Loucy (cell line): ENCODE data around the gene IGSF21.

Source experiments
- H2AFZ ChIP-seq: fragments of 200-600 bp; sonication (generic); 2 replicates; pipeline ENCODE4 v1.6.0; 2016; ENCODE audit warnings: antibody characterized with exemption, mild to moderate bottlenecking, low read length, moderate library complexity
- H3F3A ChIP-seq: fragments of 200-600 bp; 2 replicates; pipeline ENCODE4 v1.6.0; 2016; ENCODE audit warnings: antibody characterized with exemption, low read depth, mild to moderate bottlenecking
- H3K27me3 ChIP-seq: fragments of 200-600 bp; sonication (generic); 2 replicates; pipeline ENCODE4 v1.6.1; 2014; ENCODE audit warnings: low read length, mild to moderate bottlenecking; ENCODE audit not compliant: insufficient read depth, poor library complexity, severe bottlenecking
- H3K36me3 ChIP-seq: fragments of 200-600 bp; sonication (generic); 2 replicates; pipeline ENCODE4 v1.6.1; 2016; ENCODE audit warnings: low read length; ENCODE audit not compliant: insufficient read depth
- H3K4me1 ChIP-seq: fragments of 200-600 bp; sonication (generic); 2 replicates; pipeline ENCODE4 v1.5.1; 2014; ENCODE audit warnings: low read length, mild to moderate bottlenecking; ENCODE audit not compliant: insufficient read depth, poor library complexity, severe bottlenecking
- H3K4me2 ChIP-seq: fragments of 200-600 bp; sonication (generic); 2 replicates; pipeline ENCODE4 v1.6.0; 2014; ENCODE audit warnings: antibody characterized with exemption, low read length, low read depth, mild to moderate bottlenecking; ENCODE audit not compliant: poor library complexity, severe bottlenecking
- H3K4me3 ChIP-seq: fragments of 200-600 bp; sonication (generic); 2 replicates; pipeline ENCODE4 v1.5.1; 2014; ENCODE audit warnings: low read length, mild to moderate bottlenecking, mixed read lengths; ENCODE audit not compliant: poor library complexity, severe bottlenecking
- H3K79me2 ChIP-seq: fragments of 200-600 bp; sonication (generic); 2 replicates; pipeline ENCODE4 v1.6.1; 2014; ENCODE audit warnings: low read length; ENCODE audit not compliant: insufficient read depth
- H3K9ac ChIP-seq: fragments of 200-600 bp; sonication (generic); 2 replicates; pipeline ENCODE4 v1.6.0; 2014; ENCODE audit warnings: mild to moderate bottlenecking, low read depth, low read length, moderate library complexity; ENCODE audit not compliant: poor library complexity, severe bottlenecking
- H3K9me2 ChIP-seq: fragments of 200-600 bp; sonication (generic); replicated peaks from 2 replicates; pipeline ENCODE4 v1.6.1; 2016; ENCODE audit warnings: low read depth, low read length, mixed read lengths
- H3K9me3 ChIP-seq: fragments of 200-600 bp; sonication (generic); 2 replicates; pipeline ENCODE4 v1.6.1; 2014; ENCODE audit warnings: mild to moderate bottlenecking, antibody characterized with exemption, low read length, low read depth; ENCODE audit not compliant: insufficient read depth
- H4K20me1 ChIP-seq: fragments of 200-600 bp; sonication (generic); 2 replicates; pipeline ENCODE4 v1.6.0; 2014; ENCODE audit warnings: antibody characterized with exemption, low read length, mild to moderate bottlenecking; ENCODE audit not compliant: insufficient read depth, poor library complexity, severe bottlenecking
- CTCF ChIP-seq: fragments of 200-600 bp; sonication (generic); conservative IDR thresholded peaks from 2 replicates; pipeline ENCODE4 v1.5.1; 2014; ENCODE audit warnings: mild to moderate bottlenecking, antibody characterized with exemption, low read length
- EZH2phosphoT487 ChIP-seq: fragments of 200-600 bp; IDR thresholded peaks from 2 replicates; pipeline ENCODE4 v1.6.1; 2018; ENCODE audit warnings: antibody characterized with exemption, mild to moderate bottlenecking, moderate library complexity, borderline replicate concordance

The IGSF21 gene

DNA sequence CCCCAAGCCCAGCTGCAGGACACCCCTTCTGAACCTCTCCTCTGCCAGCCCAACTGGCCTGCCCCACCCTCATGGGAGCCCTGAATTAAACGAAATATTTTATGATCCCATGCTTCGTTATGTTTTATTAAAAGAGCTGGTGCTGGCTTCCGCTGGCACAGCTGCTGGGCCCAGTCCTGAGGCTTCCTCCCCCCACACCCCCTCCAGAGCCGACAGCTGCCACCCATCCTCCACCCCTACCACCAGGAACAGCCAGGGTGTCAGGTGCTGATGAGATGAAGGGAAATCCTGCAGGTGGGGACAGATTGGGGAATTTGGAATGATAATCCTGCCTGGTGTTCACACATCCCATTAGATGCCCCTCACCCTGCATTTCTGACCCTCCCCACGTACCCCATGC lies 19.0 kb downstream of the IGSF21 start:
- Histone ChIP-seq H2AFZ (no peak overlapping the region), H3K9me3 (no peaks in the 10 kb centered on the region), H3F3A (no peaks in the 10 kb centered on the region), H3K36me3 (no peaks in the 10 kb centered on the region), H3K4me3 (no peak overlapping the region), H3K9me2 (no peaks in the 10 kb centered on the region), H3K79me2 (no peaks in the 10 kb centered on the region), H3K4me2 (no peak overlapping the region), H3K4me1 (no peaks in the 10 kb centered on the region), H3K27me3 (no peaks in the 10 kb centered on the region), H3K9ac (no peak overlapping the region), H4K20me1 (no peaks in the 10 kb centered on the region)
- no peak for TF ChIP-seq EZH2phosphoT487
- TF ChIP-seq CTCF: no peak

GRCh38 chr1:18128298-18128697 lies 20.7 kb downstream of the IGSF21 start:
- no peak overlapping the region for H2AFZ ChIP-seq
- H3F3A ChIP-seq: no peaks in the 10 kb centered on the region
- no peaks in the 10 kb centered on the region for H4K20me1 ChIP-seq
- H3K27me3 ChIP-seq: no peaks in the 10 kb centered on the region
- no peak overlapping the region for H3K4me2 ChIP-seq
- no peak for TF ChIP-seq EZH2phosphoT487
- TF ChIP-seq CTCF: no peak
- no peaks in the 10 kb centered on the region for H3K4me1 ChIP-seq
- no peaks in the 10 kb centered on the region for H3K36me3 ChIP-seq
- no peaks in the 10 kb centered on the region; the same call in 1 of the 2 replicates for H3K9me3 ChIP-seq
- no peak overlapping the region for H3K9ac ChIP-seq
- no peaks in the 10 kb centered on the region for H3K79me2 ChIP-seq
- H3K9me2 ChIP-seq: no peaks in the 10 kb centered on the region
- H3K4me3 ChIP-seq: no peak overlapping the region

DNA sequence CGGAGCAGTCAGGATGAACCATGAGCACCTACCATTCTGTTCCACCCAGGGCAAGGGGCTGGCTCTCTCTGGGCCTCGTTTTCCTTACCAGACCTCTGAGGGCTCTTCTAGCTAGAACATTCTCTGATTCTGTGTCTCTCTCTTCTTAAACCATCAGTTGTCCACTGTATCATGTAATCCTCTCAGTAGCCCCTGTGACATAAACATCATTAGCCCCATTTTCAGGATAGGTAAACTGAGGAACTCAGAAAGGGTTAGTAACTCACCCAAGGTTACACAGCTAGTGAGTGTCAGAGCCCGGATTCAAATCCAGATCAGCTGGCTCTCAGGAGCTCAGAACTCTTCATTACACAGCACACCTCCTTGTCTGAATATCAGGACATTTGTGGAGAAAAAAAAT lies 22.8 kb downstream of the IGSF21 start:
- no peaks in the 10 kb centered on the region; the same call in 1 of the 2 replicates for H3K9me3 ChIP-seq
- H3K9me2 ChIP-seq: no peaks in the 10 kb centered on the region
- no peak overlapping the region for H3K4me2 ChIP-seq
- no peaks in the 10 kb centered on the region for H4K20me1 ChIP-seq
- no peaks in the 10 kb centered on the region for H3K36me3 ChIP-seq
- no peak overlapping the region for H3K9ac ChIP-seq
- H3F3A ChIP-seq: no peaks in the 10 kb centered on the region
- H3K27me3 ChIP-seq: no peaks in the 10 kb centered on the region
- TF ChIP-seq EZH2phosphoT487: no peak
- H3K79me2 ChIP-seq: no peaks in the 10 kb centered on the region
- H3K4me3 ChIP-seq: no peak overlapping the region
- no peaks in the 10 kb centered on the region for H3K4me1 ChIP-seq
- H2AFZ ChIP-seq: no peak overlapping the region

- Histone ChIP-seq H3K27me3 (no peaks in the 10 kb centered on the region), H3K4me1 (no peaks in the 10 kb centered on the region), H3K9ac (no peak overlapping the region), H3K79me2 (no peaks in the 10 kb centered on the region), H3F3A (no peaks in the 10 kb centered on the region), H3K36me3 (no peaks in the 10 kb centered on the region), H4K20me1 (no peaks in the 10 kb centered on the region), H3K4me2 (no peak overlapping the region), H3K9me3 (no peaks in the 10 kb centered on the region; the same call in 1 of the 2 replicates), H2AFZ (no peak overlapping the region), H3K4me3 (no peak overlapping the region), H3K9me2 (no peaks in the 10 kb centered on the region)
- TF ChIP-seq EZH2phosphoT487: no peak
- TF ChIP-seq CTCF: no peak
Observed at GRCh38 chr1:18132022-18132710, 24.6 kb downstream of the IGSF21 start.
